Muscle of arm (tissue), 12 donors: ENCODE measurements around the gene DIS3L2. TPM values are rescaled to one million over a fixed set of nuclear protein-coding genes. Genes with fewer than 3 reads are reported as not detected.
"Not testable (repeated sequence)": the region's sequence is repeated elsewhere in the genome, so short reads cannot be mapped to it uniquely, and the experiment has no call there.

ENCODE experiments used
- DNase-seq: peaks from one replicate; pipeline ENCODE4 v3.0.0-alpha.2; 2013
- polyA plus RNA-seq, 12 donors: library from polyadenylated mRNA; unstranded; fragments of 120-200 nt; gene quantifications; one replicate each; pipeline ENCODE4 v1.2.1, GENCODE V29; 2013; ENCODE audit not compliant: insufficient read length in 12 of 12

DIS3L2 gene
- polyA plus RNA-seq, 12 donors = 18.9 to 49.8 (median 20.4) TPM; not detected in 1

DNA sequence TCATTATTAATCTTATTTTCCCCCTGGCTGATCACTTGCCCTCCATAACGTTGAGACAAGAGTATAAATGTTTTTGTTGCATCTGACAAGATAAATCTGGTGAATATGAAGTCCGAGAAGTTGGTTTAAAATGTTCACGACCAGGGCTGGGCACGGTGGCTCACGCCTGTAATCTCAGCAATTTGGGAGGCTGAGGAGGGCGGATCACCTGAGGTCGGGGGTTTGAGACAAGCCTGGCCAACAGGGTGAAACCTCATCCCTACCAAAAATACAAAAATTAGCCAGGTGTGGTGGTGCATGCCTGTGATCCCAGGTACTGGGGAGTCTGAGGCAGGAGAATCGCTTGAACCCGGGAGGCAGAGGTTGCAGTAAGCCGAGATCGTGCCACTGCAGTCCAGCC lies 14.4 kb upstream of the DIS3L2 start:
- DNase-seq = not testable (repeated sequence)

DNA sequence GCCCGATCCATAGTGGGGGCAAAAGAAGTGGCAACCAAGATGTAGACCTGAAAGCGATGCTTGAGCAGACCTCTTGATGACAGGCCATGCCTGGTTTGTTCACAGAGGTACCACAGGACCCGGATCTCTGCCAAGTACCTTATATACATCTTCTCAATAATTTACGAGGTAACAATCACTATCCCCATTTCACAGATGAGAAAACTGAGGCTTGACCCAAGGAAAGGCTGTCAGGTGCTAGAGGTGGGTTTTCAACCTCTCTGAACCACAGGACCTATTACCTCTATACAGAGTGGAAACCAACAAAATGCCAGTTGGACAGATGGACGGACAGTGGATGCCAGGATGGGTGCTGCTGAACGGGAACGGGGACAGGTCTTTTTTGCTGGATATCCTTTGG lies 13.8 kb upstream of the DIS3L2 start:
- no peak for DNase-seq

DNA sequence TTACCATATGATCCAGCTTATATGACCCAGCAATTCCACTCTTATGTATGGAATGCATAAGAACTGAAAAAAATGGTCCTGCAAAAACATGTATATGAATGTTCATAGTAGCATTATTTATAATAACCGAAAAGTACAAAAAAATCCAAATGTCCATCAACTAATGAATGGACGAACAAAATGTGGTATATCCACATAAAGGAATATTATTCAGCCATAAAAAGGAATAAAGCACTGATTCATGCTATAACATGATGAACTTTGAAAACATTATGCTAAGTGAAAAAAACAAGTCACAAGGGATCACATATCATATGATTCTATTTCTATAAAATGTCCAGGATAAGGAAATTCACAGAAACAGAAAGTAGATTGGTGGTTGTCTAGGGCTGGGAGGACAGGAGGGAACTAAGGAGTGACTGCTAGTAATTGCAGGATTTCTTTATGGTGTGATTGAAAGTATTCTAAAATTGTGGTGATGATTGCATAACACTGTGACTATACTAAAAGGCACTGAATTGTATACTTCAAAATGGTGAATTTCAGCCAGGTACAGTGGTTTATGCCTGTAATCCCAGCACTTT lies 10.0 kb upstream of the DIS3L2 start:
- no peak for DNase-seq

DNA sequence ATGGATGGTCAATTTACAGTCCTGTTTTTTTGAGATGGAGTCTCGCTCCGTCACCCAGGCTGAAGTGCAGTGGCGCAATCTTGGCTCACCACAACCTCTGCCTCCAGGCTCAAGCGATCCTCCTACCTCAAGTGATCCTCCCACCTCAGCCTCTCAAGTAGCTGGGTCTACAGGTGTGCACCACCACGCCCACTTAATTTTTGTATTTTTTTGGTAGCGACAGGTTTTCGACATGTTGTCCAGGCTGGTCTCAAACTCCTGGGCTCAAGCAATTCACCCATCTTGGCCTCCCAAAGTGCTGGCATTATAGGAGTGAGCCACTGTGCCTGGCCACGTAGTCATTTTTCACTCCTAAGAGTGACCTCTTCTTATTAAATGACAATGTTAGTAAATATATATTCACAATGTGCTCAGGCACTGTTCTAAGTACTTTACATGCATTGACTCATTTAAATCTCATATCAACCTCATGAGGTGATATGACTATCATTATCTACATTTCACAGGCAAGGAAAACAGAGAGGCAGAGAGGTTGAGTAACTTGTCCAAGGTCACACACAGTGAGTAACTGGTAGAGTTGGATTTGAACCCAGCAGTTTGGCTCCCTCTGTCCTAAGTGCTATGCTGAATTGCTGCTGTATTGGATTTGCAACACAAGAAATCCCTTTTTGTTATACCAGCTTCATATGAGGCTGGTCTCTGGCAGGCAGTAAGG lies 5.6 kb upstream of the DIS3L2 start:
- DNase-seq = no peak

DNA sequence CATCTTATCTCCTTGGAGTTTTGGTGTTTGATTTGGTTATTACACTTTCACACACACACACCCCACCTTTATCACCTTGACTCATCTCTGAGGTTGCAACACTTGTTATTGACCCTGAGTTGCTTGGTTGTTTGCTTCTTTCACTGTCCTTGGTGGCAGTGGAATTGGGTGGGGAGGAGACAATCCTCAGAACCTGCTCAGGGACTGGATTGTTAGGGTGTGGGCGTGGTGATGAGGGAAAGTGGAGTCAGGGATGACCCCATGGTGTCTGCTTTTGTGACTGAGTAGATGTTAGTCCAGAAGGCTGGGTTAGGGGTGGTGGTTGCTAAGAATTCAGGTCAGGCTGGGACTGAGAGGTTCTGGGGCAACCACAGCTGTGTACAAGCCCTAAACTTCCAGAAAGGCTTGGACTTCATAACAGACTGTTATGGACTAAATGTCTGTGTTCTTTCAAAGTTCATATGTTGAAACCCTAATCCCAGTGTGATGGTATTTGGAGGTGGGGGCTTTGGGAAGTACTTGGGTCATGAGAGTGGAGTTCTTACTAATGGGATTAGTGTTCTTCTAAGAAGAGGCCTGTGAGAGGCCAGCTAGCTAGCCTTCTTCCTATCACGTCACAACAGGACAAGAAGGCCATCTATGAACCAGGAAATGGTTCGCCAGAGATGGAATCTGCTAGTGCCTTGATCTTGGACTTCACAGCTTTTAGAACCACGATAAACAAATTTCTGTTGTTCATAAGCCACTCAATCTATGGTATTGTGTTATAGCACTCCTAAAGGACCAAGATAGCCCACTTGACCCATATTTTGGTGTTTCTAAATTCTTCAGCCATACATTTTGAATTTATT lies 3.4 kb upstream of the DIS3L2 start:
- no peak for DNase-seq

DNA sequence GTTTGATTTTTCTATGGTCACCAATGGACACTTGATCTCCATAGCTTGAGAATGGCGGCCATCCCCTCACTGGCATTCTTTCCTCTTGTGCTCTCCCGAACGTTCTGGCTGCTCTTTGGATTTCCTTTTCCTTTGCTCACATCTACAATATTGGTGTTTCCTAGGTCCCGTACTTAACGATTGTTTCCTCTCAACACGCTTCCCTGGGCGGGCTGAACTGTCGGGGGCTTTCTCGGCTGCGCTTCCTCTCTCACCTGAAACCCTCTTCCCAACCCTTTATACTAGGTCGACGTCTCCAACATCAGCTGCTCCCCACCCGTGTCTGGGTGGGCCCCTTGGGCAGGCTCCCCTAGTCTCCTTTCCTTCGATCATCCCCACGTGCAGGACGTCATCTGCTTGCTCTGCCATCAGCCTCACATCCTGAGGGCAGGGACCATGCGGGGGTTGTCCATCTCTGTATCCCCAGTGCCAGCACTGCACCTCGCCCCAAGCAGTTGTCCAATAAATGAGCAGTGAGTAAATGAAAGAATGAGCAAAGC lies 634 bp upstream of the DIS3L2 start:
- DNase-seq = no peak

DNA sequence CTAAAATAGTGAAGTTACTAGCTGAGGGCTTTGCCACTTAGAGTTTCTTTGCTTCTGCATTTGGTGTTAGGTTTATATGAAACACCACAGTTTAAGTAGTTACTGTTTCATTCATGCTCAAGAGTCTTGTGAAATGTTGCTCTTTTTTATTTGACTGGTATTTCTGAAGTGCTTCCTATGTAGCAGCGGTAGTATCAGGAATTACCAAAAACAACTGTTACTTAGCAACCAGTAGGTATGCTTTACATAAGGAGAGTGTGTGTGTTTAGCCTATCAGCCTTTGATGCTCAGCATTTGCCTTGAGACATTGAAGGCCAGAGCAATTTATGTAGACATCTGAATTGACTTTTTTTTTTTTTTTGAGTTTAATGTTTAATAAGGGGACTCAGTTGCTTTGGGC lies 3.6 kb downstream of the DIS3L2 start:
- DNase-seq = no peak

DNA sequence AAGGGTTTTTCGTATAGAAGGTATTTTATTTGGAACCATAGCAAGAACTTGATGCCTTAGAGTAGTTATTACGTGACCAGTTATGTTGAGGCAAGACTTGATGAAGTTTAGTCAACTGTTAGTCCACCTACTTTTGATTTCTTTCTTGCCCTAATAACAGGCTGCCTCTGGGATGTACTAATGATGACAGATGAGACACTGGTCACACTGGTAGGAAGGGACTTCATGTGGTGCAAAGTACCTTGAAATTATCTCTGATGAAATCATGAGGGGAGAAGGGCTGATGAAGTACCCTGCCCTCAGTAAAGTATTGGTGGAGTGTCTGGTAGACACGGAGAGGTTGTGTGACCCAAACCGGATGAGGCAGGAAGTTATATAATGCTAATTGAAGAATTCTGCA lies 5.4 kb downstream of the DIS3L2 start:
- no peak for DNase-seq

DNA sequence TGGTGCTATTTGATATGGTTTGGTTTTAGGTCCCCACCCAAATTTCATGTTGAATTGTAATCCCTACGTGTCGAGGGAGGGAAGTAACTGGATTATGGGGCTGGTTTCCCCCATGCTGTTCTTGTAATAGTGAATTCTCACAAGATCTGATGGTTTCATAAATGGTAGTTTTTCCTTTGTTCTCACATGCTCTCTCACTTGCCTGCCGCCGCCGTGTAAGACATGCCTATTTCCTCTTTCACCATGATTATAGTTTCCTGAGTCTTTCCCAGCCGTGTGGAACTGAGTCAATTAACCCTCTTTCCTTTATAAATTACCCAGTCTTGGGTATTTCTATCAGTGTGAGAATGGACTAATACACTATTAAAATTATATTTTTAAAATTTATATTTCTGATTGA lies 7.3 kb downstream of the DIS3L2 start:
- DNase-seq = no peak

DNA sequence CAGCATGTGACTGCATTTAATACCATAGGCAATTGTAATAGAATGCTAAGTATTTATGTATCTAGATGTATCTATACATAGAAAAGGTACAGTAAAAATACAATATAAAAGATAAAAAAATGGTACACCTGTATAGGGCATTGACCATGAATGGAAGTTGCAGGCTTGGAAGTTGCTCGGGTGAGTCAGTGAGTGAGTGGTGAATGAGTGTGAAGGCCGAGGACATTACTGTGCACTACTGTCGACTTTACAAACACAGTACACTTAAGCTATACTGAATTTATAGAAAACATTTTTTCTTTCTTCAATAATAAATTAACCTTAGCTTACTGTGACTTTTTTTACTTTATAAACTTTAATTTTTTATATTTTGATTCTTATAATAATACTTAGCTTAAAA lies 8.9 kb downstream of the DIS3L2 start:
- DNase-seq = no peak

DNA sequence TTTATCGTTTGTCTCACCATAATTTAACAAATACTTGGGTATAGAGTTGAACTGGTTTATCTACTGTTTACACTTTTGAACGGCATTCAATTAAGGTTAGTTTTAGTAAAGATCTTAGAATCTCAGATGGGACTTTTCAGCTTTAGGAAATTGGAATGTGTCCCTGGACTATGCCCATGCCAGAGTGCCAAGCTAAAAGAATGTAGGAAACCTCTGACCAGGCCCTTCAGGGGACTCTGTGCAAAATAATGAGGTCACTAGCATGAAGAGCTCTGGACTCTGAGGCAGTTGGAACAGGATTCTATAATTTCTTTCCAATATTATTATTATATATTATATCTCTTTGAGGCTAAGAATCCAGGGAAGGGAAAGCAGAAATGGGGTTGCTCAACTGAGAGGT lies 13.5 kb downstream of the DIS3L2 start:
- DNase-seq = no peak

DNA sequence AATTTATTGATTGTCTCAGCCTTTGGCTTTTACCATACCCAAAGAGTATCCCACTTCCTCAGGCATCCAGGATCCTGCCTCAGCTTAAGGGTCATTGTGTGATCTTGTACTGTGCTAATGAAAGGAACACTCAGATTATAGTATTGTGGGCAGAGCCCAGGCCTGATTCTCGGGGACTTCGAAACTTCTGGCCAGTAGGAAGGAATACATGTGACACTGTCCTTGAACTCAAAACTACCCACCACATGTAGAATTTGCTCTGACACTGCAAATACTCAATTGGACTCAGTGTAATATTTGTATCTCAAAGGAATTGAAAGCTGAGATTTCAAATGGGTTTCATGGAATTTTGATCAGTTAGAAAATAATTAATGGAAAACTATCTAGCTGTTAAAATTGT lies 15.9 kb downstream of the DIS3L2 start:
- DNase-seq = no peak

DNA sequence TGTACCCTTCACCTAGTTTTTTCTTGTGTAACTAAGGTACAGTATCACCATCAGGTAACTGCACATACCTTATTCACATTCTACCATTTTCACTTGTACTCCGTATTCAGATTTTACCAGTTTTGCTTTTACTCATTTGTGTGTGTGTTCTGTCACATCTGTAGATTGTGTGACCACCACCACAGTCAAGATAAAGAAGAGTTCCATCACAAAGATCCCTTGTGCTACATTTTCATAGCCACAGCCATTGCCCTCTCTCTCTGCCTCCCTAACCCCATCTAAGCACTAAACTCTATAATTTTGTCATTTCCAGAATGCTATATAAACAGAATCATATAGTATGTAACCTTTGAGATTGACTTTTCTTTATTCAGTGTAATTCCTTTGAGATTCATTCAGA lies 23.5 kb downstream of the DIS3L2 start:
- no peak for DNase-seq

DNA sequence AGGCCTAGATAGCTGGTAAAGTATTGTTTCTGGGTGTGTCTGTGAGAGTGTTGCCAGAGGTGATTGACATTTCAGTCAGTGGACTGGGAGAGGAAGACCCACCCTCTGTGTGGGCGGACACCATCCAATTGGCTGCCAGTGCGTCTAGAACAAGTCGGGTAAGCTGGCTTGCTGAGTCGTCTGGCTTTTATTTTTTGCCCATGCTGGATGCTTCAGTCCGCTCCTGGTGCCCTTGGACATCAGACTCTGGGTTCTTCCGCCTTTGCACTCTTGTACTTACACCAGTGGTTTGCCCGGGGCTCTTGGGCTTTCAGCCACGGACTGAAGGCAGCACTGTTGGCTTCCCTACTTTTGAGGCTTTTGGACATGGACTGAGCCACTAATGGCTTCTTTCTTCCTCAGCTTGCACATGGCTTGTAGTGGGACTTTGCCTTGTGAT lies 24.3 kb downstream of the DIS3L2 start:
- no peak for DNase-seq

DNA sequence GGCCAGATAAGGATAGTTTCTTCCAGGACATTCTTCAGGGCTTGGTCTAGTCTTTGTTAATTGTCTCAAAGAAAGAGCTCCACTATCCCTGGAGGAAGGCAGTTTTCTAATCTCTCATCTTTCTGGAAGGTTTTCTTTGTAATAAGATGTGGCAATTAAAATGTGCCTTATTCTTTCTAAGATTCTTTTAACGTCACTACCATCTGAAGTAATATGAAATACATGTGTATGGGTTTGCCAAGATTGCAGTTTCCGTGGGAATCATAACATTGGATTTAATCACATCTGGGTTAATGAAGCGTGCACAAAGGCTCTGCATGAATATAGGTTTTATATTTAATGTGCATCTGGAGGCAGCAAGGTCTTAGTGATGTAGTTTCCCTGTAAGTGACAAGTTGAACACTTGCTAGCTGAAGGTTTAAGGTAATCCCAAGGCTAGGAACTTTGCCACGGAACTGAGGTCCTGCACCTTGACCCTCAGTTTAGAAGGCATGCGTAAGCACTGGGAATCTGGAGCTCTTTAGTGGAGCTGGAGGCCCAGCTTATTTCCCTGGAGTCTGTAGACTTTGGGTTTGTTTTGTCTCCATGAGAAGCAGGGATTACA lies 25.7 kb downstream of the DIS3L2 start:
- peak; percentile 40 for DNase-seq

DNA sequence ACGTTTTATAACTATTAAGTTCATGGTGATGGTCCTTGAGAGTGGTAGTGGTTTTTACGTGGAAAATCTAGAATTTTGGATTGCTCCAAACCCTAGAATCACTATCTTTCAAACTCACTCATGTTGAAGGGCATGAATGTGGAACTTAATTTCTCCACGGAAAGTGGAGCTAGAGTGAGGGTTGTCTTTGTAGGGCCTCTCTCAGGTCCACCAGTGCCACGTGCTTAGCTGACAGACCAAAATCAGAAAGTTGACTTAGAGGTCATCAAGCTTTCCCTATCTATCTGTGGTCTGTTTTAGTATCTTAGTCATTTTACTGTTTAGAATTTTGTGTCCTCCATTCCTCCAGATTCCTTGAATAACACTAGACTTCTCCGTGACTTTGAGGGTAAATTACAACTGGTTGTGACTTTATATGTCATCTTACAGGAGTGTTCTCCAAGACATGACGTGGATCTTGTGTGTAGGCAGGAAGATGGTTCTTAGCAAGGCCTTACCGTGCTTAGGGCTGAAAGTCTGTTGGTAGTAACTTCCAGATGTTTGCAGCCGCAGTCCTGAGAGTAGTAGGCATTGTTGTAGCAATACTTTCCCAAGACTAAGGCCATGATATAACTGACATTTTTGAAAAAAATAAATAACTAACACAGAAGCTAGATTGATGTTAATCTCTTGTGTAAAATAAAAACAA lies 26.8 kb downstream of the DIS3L2 start:
- no peak for DNase-seq

DNA sequence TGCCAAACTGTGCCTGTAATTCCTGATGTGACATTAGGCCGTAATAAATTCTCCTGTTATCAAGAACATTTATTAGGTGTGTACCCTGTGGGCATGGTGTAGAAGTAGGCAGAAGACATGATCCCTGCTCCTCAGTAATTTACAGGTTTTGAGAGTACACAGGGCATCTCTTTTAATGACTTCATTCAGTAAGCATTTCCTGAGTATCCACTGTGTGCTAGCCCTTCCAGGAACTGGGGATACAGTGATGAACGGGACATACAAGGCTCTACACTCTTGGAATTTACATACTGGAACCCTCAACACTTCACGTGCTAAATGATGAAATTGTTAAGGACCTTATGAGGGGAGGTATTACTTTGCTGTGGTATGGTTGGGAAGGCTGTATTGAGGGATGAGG lies 30.2 kb downstream of the DIS3L2 start:
- no peak for DNase-seq

DNA sequence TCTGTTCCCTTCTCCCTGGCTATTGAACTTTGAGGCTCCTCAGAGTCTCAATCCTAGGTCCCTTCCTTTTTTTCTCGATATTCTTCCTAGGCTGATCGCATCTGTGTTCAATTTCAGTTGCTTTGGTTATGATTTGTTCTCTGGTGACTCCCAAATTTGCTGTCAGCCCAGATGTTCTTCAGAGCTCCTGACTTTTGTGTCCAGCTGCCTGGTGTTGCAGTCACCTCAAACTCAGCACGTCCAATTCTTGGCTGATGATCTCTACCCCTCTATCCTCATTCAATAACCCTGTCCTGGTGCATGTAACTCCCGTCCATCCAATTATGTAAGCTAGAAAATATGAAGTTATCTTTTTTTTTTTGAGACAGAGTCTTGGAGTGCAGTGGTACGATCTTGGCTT lies 31.4 kb downstream of the DIS3L2 start:
- no peak for DNase-seq

DNA sequence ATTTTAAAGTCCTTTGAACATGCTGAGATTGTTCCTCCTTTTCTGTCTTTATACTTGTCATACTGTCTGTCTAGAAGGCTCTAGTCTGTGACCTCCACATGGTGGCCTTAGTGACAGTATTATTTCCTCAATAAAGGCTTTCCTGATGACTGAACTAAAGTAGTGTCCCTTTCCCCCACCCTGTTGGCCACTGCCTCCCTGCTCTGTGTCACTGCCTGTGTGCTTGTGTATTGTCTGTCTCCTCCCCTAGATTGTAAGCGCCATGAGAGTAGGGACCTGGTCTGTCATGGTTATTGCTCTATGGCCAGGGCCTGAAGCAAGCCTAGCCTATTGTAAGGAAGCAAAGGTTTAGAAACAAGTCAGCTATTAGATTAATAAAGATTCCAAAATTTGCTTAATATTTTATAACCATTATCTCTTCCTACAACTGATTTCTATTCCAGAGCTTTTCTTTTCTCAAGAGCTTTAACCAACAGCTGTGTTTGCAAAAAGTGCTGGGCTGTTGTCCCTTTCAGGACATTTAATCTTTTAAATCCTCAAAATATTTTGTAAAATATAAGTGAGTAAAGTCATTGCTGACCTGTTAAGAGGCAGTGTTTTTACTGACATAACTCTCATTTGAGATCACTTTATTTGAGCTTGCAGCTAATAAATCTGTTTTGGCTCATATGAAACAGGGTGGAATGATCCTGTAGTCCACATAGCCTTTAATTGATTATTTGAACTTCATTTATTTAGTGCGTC lies 35.5 kb downstream of the DIS3L2 start:
- no peak for DNase-seq

DNA sequence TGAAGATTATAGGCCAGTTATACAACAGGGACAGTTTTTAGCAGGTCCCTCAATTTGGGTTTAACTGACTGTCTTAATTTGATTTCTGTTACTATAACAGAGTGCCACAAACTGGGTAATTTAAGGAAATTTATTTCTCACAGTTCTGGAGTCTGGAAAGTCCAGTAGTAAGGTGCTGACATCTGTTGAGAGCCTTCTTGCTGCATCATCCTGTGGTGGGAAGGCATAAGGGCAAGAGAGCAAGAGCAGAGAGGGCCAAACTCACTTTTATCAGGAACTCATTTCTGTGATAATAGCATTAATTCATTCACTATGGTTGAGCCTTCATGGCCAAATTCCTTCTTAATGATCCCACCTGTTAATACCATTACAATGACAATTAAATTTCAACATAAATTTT lies 36.5 kb downstream of the DIS3L2 start:
- DNase-seq = no peak

DNA sequence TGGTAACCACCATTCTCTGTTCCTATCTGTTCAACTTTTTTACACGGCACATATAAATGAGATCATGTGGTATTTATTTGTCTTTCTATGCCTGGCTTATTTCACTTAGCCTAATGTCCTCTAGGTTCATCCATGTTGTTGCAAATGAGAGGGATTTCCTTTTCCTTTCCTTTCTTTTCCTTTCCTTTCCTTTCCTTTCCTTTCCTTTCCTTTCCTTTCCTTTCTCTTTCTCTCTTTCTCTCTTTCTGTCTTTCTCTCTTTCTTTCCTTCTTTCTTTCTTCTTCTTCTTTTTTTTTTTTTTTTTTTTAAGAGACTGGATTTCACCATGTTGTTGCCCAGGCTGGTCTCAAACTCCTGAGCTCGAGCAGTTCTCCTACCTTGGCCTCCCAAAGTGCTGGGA lies 38.9 kb downstream of the DIS3L2 start:
- no peak for DNase-seq
